Stomach smooth muscle (tissue), 2 donors: ENCODE data around the gene VPS54.
"Not testable (repeated sequence)": the region's sequence is repeated elsewhere in the genome, so short reads cannot be mapped to it uniquely, and the experiment has no call there.

Source experiments
- H3K27ac ChIP-seq: one replicate; pipeline ENCODE4 v1.7.0; 2013; ENCODE audit warnings: mild to moderate bottlenecking, low read length, inconsistent platforms
- H3K27me3 ChIP-seq, 2 donors: one replicate each; pipeline ENCODE4 v1.7.0; 2013; ENCODE audit warnings: low read length in 2 of 2; ENCODE audit not compliant: insufficient read depth in 2 of 2, control insufficient read depth in 1 of 2
- H3K36me3 ChIP-seq, 2 donors: one replicate each; pipeline ENCODE4 v1.7.0; 2013; ENCODE audit warnings: low read length in 2 of 2; ENCODE audit not compliant: control insufficient read depth in 2 of 2, insufficient read depth in 2 of 2
- H3K4me1 ChIP-seq: one replicate; pipeline ENCODE4 v1.7.0; 2013; ENCODE audit warnings: low read length; ENCODE audit not compliant: control insufficient read depth, insufficient read depth
- H3K4me3 ChIP-seq, 2 donors: one replicate each; pipeline ENCODE4 v1.7.0; 2013; ENCODE audit warnings: low read length in 2 of 2
- H3K9ac ChIP-seq, 2 donors: one replicate each; pipeline ENCODE4 v1.7.0; 2013; ENCODE audit warnings: low read length in 2 of 2, mild to moderate bottlenecking in 1 of 2
- H3K9me3 ChIP-seq, 2 donors: one replicate each; pipeline ENCODE4 v1.7.0; 2013; ENCODE audit warnings: low read length in 2 of 2; ENCODE audit not compliant: control insufficient read depth in 2 of 2
- donor health status: healthy.
- donor health status: Pancreatic carcinoma.

Gene VPS54

GRCh38 chr2:63991173-63991999 lies 27.8 kb downstream of the VPS54 start:
- H3K4me3 ChIP-seq, H3K36me3 ChIP-seq, H3K27me3 ChIP-seq, H3K27ac ChIP-seq, H3K9me3 ChIP-seq, H3K4me1 ChIP-seq, H3K9ac ChIP-seq: not testable (repeated sequence)

DNA sequence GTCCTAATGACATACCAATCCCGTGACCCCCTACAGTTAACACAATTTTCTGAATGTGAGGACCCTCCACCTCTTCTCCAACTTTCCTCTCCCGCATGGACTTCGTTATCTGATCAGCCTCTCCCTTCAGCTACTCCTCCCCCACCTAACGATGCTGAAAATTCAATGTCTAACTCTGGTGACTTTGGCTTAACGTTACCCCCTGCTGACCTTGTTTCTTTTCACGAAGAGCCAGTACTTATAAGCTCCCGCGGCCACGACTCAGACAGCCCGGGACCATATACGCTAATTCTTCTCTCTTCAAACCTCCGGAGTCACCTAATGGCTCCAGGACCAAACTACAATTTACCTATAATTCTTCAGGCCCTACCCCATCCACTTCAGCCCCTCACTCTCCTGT lies 29.2 kb downstream of the VPS54 start:
- no peaks in the 10 kb centered on the region for H3K9me3 ChIP-seq
- no peak overlapping the region for H3K4me3 ChIP-seq
- H3K9ac ChIP-seq = no peak overlapping the region
- no peaks in the 10 kb centered on the region for H3K36me3 ChIP-seq
- H3K27me3 ChIP-seq = no peaks in the 10 kb centered on the region
- H3K4me1 ChIP-seq = no peaks in the 10 kb centered on the region
- H3K27ac ChIP-seq = no peak overlapping the region

DNA sequence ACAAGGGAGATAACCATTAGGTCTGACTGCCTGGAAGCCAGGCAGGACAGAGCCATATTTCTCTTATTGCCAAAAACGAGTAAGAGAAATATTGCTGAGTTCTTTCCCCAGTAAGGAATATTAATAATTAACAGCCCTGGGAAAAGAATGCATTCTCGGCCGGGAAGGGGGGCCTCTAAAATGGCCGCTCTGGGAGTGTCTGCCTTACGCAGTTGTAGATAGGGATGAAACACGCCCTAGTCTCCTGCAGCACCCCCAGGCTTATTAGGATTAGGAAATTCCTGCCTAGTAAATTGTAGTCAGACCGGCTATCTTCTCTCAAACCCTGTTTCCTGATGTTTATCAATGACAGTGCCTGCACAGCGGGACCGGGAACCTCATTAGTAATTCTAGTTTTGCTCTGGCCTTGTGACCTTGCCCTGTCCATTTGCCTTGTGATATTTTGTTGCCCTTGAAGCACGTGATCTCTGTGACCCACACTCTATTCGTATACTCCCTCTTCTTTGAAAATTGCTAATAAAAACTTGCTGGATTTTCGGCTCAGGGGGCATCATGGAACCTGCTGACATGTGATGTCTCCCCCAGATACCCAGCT lies 30.3 kb downstream of the VPS54 start:
- not testable (repeated sequence) for H3K9ac ChIP-seq, H3K9me3 ChIP-seq, H3K4me1 ChIP-seq, H3K27me3 ChIP-seq, H3K36me3 ChIP-seq, H3K27ac ChIP-seq, H3K4me3 ChIP-seq

GRCh38 chr2:63984606-63985359 lies 34.4 kb downstream of the VPS54 start:
- H3K9ac ChIP-seq = no peak overlapping the region
- no peak overlapping the region for H3K27ac ChIP-seq
- no peaks in the 10 kb centered on the region for H3K27me3 ChIP-seq
- peaks cover 3 to 6% of the 10 kb centered on the region in 2 donors for H3K36me3 ChIP-seq
- H3K4me1 ChIP-seq = no peaks in the 10 kb centered on the region
- no peaks in the 10 kb centered on the region for H3K9me3 ChIP-seq
- no peak overlapping the region for H3K4me3 ChIP-seq

GRCh38 chr2:63983986-63984605 lies 35.1 kb downstream of the VPS54 start:
- Histone ChIP-seq H3K9me3 (no peaks in the 10 kb centered on the region), H3K27me3 (no peaks in the 10 kb centered on the region), H3K4me1 (no peaks in the 10 kb centered on the region), H3K36me3 (peaks cover 3 to 6% of the 10 kb centered on the region in 2 donors), H3K4me3 (no peak overlapping the region), H3K9ac (no peak overlapping the region), H3K27ac (no peak overlapping the region)

- Histone ChIP-seq H3K9me3 (no peaks in the 10 kb centered on the region), H3K27me3 (no peaks in the 10 kb centered on the region), H3K27ac (no peak overlapping the region), H3K4me1 (no peaks in the 10 kb centered on the region), H3K4me3 (no peak overlapping the region), H3K36me3 (peaks cover 6 to 10% of the 10 kb centered on the region in 2 donors), H3K9ac (no peak overlapping the region)
Measured at GRCh38 chr2:63982335-63982734, 36.9 kb downstream of the VPS54 start.

DNA sequence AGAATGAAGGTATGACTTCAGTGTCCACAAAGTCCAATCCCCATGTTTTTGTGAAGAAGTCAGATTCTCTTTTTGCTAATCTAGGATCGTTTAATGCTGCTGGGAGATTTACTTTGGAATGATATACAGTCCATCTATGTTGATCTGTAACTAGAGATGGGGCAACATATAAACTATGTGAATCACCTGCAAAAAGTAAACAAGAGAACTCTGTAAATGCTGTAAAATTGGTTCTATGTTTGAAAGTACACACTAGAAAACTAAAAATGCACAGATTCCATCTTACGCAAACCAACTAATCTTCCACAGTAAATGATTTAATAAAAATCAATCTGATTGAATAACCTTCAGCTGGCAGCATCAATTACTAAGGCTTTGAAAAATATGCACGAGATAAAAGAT lies 37.5 kb downstream of the VPS54 start:
- Histone ChIP-seq H3K4me3 (no peak overlapping the region), H3K9ac (no peak overlapping the region), H3K9me3 (no peaks in the 10 kb centered on the region), H3K27me3 (no peaks in the 10 kb centered on the region), H3K27ac (no peak overlapping the region), H3K4me1 (no peaks in the 10 kb centered on the region), H3K36me3 (peaks cover 6 to 10% of the 10 kb centered on the region in 2 donors)

- H3K4me3 ChIP-seq = no peak overlapping the region
- peaks cover 6 to 10% of the 10 kb centered on the region in 2 donors for H3K36me3 ChIP-seq
- H3K4me1 ChIP-seq = no peaks in the 10 kb centered on the region
- H3K27me3 ChIP-seq = no peaks in the 10 kb centered on the region
- H3K9ac ChIP-seq = no peak overlapping the region
- no peaks in the 10 kb centered on the region for H3K9me3 ChIP-seq
- H3K27ac ChIP-seq = no peak overlapping the region
Measured at GRCh38 chr2:63980794-63981193, 38.4 kb downstream of the VPS54 start.

- Histone ChIP-seq H3K4me3 (no peak overlapping the region), H3K9ac (no peak overlapping the region), H3K36me3 (peaks cover 6 to 10% of the 10 kb centered on the region in 2 donors), H3K9me3 (no peaks in the 10 kb centered on the region), H3K4me1 (no peaks in the 10 kb centered on the region), H3K27me3 (no peaks in the 10 kb centered on the region), H3K27ac (no peak overlapping the region)
Measured at GRCh38 chr2:63977904-63978303, 41.3 kb downstream of the VPS54 start.

- Histone ChIP-seq H3K27me3 (no peaks in the 10 kb centered on the region), H3K9ac (no peak overlapping the region), H3K4me3 (no peak overlapping the region), H3K36me3 (peaks cover 9% of the 10 kb centered on the region in 2 donors), H3K27ac (no peak overlapping the region), H3K4me1 (no peaks in the 10 kb centered on the region), H3K9me3 (no peaks in the 10 kb centered on the region)
Measured at GRCh38 chr2:63976125-63976510, 43.1 kb downstream of the VPS54 start.
